Endothelial cell of umbilical vein (primary cell): ENCODE measurements around the gene CD19. TPM values are rescaled to one million over a fixed set of nuclear protein-coding genes. Genes with fewer than 3 reads are reported as not detected.

ENCODE experiments used
- BruUV-seq: library from RNA; stranded (reverse); fragments of 400-500 nt; replicated peaks from 2 replicates; lab custom pipeline; 2021; lab: Mats Ljungman, UMichigan
- CTCF ChIA-PET: fragments of 300-600, 350-600 bp; sonication (Branson Sonifier 250); formaldehyde crosslinking; loops from one replicate; lab custom pipeline; 2021; ENCODE audit warnings: antibody characterized with exemption, inconsistent platforms; lab: Charles Lee
- POLR2A ChIA-PET: fragments of 300-600, 350-600 bp; sonication (Branson Sonifier 250); formaldehyde crosslinking; loops from one replicate; lab custom pipeline; 2021; ENCODE audit warnings: antibody characterized with exemption, inconsistent platforms; lab: Charles Lee
- DNase-seq: peaks from one replicate; pipeline ENCODE4 v3.0.0-alpha.2; 2011; ENCODE audit warnings: low read depth, low spot score
- FAIRE-seq: peaks from 2 replicates; lab custom pipeline; 2011; peaks lifted over from hg19 to GRCh38; lab: Jason Lieb, UNC
- H2AFZ ChIP-seq: 2 replicates; pipeline ENCODE4 v1.6.0; 2012; ENCODE audit warnings: low read depth, low read length, control low read depth, inconsistent platforms
- H3K27ac ChIP-seq: 2 replicates; pipeline ENCODE4 v1.5.1; 2011; ENCODE audit warnings: low read depth, mild to moderate bottlenecking, control low read depth, low read length, moderate library complexity; ENCODE audit not compliant: insufficient read depth
- H3K27me3 ChIP-seq, 2 experiments: 2 replicates each; pipeline versions ENCODE4 v1.6.0 to v1.6.1; 2011; ENCODE audit warnings: low read length in 2 of 2, mixed read lengths in 1 of 2; ENCODE audit not compliant: control insufficient read depth in 2 of 2, insufficient read depth in 2 of 2
- H3K36me3 ChIP-seq, 2 experiments: 2 replicates in 1 of 2; 3 replicates in 1 of 2; pipeline ENCODE4 v1.5.1; 2011; ENCODE audit warnings: low read length in 2 of 2, mild to moderate bottlenecking in 1 of 2, moderate library complexity in 1 of 2; ENCODE audit not compliant: control insufficient read depth in 2 of 2, insufficient read depth in 2 of 2; ENCODE audit errors: extremely low read depth in 1 of 2
- H3K4me1 ChIP-seq: 3 replicates; pipeline ENCODE4 v1.5.1; 2011; ENCODE audit warnings: mild to moderate bottlenecking, low read length; ENCODE audit not compliant: control insufficient read depth, insufficient read depth; ENCODE audit errors: extremely low read depth
- H3K4me2 ChIP-seq: 2 replicates; pipeline ENCODE4 v1.6.1; 2011; ENCODE audit warnings: low read length, control low read depth, mixed read lengths; ENCODE audit not compliant: insufficient read depth
- H3K4me3 ChIP-seq, 3 experiments: fragments of 200-600 bp in 1 of 3; sonication (generic), shearing (Covaris generic) in 1 of 3; replicated peaks in 1 of 3; 2 replicates each; pipeline ENCODE4 v1.5.1; 2011 to 2016; ENCODE audit warnings: control low read depth in 3 of 3, low read length in 3 of 3, mild to moderate bottlenecking in 2 of 3, inconsistent platforms in 1 of 3, low read depth in 1 of 3, moderate library complexity in 1 of 3; ENCODE audit not compliant: insufficient read depth in 1 of 3
- H3K79me2 ChIP-seq: 2 replicates; pipeline ENCODE4 v1.6.0; 2012; ENCODE audit warnings: low read length, inconsistent platforms; ENCODE audit not compliant: control insufficient read depth, insufficient read depth
- H3K9ac ChIP-seq: replicated peaks from 2 replicates; pipeline ENCODE3; 2011; ENCODE audit warnings: low read length, control low read depth; ENCODE audit not compliant: insufficient read depth; ENCODE audit errors: extremely low read depth
- H3K9me1 ChIP-seq: replicated peaks from 3 replicates; pipeline ENCODE4 v1.6.0; 2011; ENCODE audit warnings: mild to moderate bottlenecking, low read length; ENCODE audit not compliant: control insufficient read depth, insufficient read depth; ENCODE audit errors: extremely low read depth
- H3K9me3 ChIP-seq: replicated peaks from 2 replicates; pipeline ENCODE4 v1.5.1; 2012; ENCODE audit warnings: low read length, inconsistent platforms; ENCODE audit not compliant: control insufficient read depth, insufficient read depth
- H4K20me1 ChIP-seq: replicated peaks from 2 replicates; pipeline ENCODE3; 2011; ENCODE audit warnings: mild to moderate bottlenecking, low read length; ENCODE audit not compliant: control insufficient read depth, insufficient read depth; ENCODE audit errors: extremely low read depth
- CTCF ChIP-seq, 2 donors: IDR thresholded peaks; 1 replicate in 1 of 2; 2 replicates in 1 of 2; pipeline ENCODE4 v1.5.1; 2011; ENCODE audit warnings: low read length in 2 of 2, mild to moderate bottlenecking in 2 of 2, moderate library complexity in 2 of 2, control low read depth in 1 of 2, inconsistent platforms in 1 of 2, low read depth in 1 of 2; ENCODE audit not compliant: insufficient read depth in 1 of 2; ENCODE audit errors: extremely low read depth in 1 of 2
- EZH2 ChIP-seq: IDR thresholded peaks from 2 replicates; pipeline ENCODE4 v1.6.1; 2012; ENCODE audit warnings: borderline replicate concordance, low read depth, mild to moderate bottlenecking, moderate library complexity, low read length, inconsistent platforms; ENCODE audit not compliant: severe bottlenecking
- FOS ChIP-seq: IDR thresholded peaks from 2 replicates; pipeline ENCODE4 v1.6.1; 2011; ENCODE audit warnings: mild to moderate bottlenecking, low read length, moderate library complexity, borderline replicate concordance; ENCODE audit not compliant: insufficient read depth
- GATA2 ChIP-seq: IDR thresholded peaks from 2 replicates; pipeline ENCODE4 v1.7.0; 2011; ENCODE audit warnings: low read depth, mild to moderate bottlenecking, moderate library complexity, mixed read lengths, low read length; ENCODE audit not compliant: insufficient read length, insufficient read depth
- JUN ChIP-seq: IDR thresholded peaks from 2 replicates; pipeline ENCODE4 v1.6.1; 2011; ENCODE audit warnings: borderline replicate concordance, low read depth; ENCODE audit not compliant: insufficient read length, insufficient read depth
- MYC ChIP-seq: IDR thresholded peaks from one replicate; pipeline ENCODE4 v1.6.1; 2011; ENCODE audit warnings: mild to moderate bottlenecking, low read depth, low read length
- POLR2A ChIP-seq: IDR thresholded peaks from 2 replicates; pipeline ENCODE4 v1.6.1; 2012; ENCODE audit warnings: low read depth, mild to moderate bottlenecking, control low read depth, low read length
- POLR2AphosphoS5 ChIP-seq: IDR thresholded peaks from 2 replicates; pipeline ENCODE4 v1.6.1; 2012; ENCODE audit warnings: low read depth, mild to moderate bottlenecking, control low read depth, low read length, moderate library complexity; ENCODE audit not compliant: insufficient read depth
- dilution Hi-C: fragments of 300-500 bp; cut with MboI; formaldehyde crosslinking; loops from one replicate; pipeline ENCODE4 v1.15.0; 2019; ENCODE audit warnings: low sequenced_read_pairs; ENCODE audit not compliant: extremely low pct_ligation_motif_present
- intact Hi-C: fragments of 100-400 bp; cut with micrococcal nuclease; formaldehyde crosslinking; loops from one replicate; pipeline ENCODE4 v1.10.0; 2022
- polyA plus RNA-seq, 4 experiments: library from polyadenylated mRNA; depleted of rRNA in 3 of 4; stranded (reverse) in 3 of 4; unstranded in 1 of 4; fragments of >200 nt; gene quantifications; 2 replicates each; pipeline versions ENCODE4 v1.2.1 to v1.2.3, GENCODE V29; 2011 to 2012; ENCODE audit warnings: missing spikeins in 1 of 4
- total RNA-seq: library from RNA; stranded (reverse); gene quantifications from 2 replicates; pipeline ENCODE4 v1.2.3, GENCODE V29; 2021
- TF ChIP-seq, protein P1 (sequence below): IDR thresholded peaks from 2 replicates; pipeline ENCODE4 v1.6.1; 2011; ENCODE audit not compliant: insufficient read depth, insufficient read length

Gene CD19
- total and polyA plus RNA-seq, 2 donors (not counting 3 experiments of a cell fraction or from before 2014, with no cell fraction given) = 0.06 TPM; not detected in 1

GRCh38 chr16:28964072-28964471, 32.3 kb downstream of the CD19 start:
- TF ChIP-seq, protein P1, sequence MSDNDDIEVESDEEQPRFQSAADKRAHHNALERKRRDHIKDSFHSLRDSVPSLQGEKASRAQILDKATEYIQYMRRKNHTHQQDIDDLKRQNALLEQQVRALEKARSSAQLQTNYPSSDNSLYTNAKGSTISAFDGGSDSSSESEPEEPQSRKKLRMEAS = no peak
- no peak for TF ChIP-seq MYC
- no peak for TF ChIP-seq POLR2A
- TF ChIP-seq FOS = no peak
- no peak for TF ChIP-seq POLR2AphosphoS5
- TF ChIP-seq GATA2 = no peak
- no peak for TF ChIP-seq CTCF (IDR thresholded peaks at IDR 0.05; ENCODE audit: extremely low read depth in 1 of 2, insufficient read depth in 1 of 2, low read depth in 1 of 2, low read length in 2 of 2)
- no peak for TF ChIP-seq EZH2
- TF ChIP-seq JUN = no peak
- no peak for FAIRE-seq
- Histone ChIP-seq H3K9ac (no peak overlapping the region), H3K27ac (no peak overlapping the region), H3K4me2 (no peak overlapping the region), H3K4me1 (no peaks in the 10 kb centered on the region), H3K4me3 (no peak overlapping the region), H2AFZ (no peak overlapping the region), H3K9me3 (no peaks in the 10 kb centered on the region), H4K20me1 (no peaks in the 10 kb centered on the region), H3K79me2 (no peaks in the 10 kb centered on the region), H3K36me3 (peaks cover 12 to 29% of the 10 kb centered on the region in 2 experiments), H3K27me3 (no peaks in the 10 kb centered on the region), H3K9me1 (no peaks in the 10 kb centered on the region)
- CTCF ChIA-PET = interaction anchor here (1.4 kb wide), 1 partner anchor 10 kb away, joined by 5 read pairs; no protein-coding TSS in a partner anchor
- intact Hi-C loops (no loop called here), dilution Hi-C loops (no loop called here)
- POLR2A ChIA-PET = no interaction called here
- DNase-seq = no peak
- no TSS peak for BruUV-seq
